Measurements from ENCODE around the gene LCE5A.

The LCE5A gene

DNA sequence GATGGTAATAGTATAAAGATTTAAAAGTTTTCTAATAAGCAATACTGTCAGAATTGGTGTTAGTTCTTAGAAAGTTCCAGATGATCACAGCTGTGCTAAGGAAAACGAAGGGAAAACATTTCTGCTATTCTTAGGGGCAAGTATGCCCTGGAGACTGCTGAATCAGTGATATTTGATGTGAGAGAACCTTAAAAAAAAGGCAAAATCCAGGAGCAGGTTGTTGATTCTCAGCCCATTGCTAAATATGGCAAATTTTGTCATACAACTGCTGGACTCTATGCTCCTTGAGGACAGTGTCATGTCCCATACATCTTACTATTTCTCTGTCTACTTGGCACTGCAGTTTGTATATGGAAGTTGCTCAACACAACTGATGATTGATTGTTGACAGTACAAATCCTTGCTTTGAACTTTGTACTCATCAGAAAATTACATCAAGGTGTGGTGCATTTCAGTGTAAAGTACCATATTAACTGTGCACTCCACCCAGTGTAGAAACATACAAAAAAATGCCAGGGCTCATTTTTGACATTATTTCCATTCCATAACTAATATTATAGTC, 14.6 kb downstream of the LCE5A start:
- no peak for ATAC-seq
- TF ChIP-seq, protein P1, sequence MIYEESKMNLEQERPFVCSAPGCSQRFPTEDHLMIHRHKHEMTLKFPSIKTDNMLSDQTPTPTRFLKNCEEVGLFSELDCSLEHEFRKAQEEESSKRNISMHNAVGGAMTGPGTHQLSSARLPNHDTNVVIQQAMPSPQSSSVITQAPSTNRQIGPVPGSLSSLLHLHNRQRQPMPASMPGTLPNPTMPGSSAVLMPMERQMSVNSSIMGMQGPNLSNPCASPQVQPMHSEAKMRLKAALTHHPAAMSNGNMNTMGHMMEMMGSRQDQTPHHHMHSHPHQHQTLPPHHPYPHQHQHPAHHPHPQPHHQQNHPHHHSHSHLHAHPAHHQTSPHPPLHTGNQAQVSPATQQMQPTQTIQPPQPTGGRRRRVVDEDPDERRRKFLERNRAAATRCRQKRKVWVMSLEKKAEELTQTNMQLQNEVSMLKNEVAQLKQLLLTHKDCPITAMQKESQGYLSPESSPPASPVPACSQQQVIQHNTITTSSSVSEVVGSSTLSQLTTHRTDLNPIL (CRISPR knock-in tag; IDR thresholded peaks at IDR 0.05; ENCODE audit: low read depth) = no peak
- TF ChIP-seq RARB (CRISPR knock-in tag; IDR thresholded peaks at IDR 0.05) (no peak), ZNF8 (CRISPR knock-in tag; IDR thresholded peaks at IDR 0.05) (no peak)
- TF ChIP-seq, protein P2, sequence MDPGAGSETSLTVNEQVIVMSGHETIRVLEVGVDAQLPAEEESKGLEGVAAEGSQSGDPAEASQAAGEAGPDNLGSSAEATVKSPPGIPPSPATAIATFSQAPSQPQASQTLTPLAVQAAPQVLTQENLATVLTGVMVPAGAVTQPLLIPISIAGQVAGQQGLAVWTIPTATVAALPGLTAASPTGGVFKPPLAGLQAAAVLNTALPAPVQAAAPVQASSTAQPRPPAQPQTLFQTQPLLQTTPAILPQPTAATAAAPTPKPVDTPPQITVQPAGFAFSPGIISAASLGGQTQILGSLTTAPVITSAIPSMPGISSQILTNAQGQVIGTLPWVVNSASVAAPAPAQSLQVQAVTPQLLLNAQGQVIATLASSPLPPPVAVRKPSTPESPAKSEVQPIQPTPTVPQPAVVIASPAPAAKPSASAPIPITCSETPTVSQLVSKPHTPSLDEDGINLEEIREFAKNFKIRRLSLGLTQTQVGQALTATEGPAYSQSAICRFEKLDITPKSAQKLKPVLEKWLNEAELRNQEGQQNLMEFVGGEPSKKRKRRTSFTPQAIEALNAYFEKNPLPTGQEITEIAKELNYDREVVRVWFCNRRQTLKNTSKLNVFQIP (CRISPR knock-in tag; IDR thresholded peaks at IDR 0.05; ENCODE audit: borderline replicate concordance, low read depth) = no peak

DNA sequence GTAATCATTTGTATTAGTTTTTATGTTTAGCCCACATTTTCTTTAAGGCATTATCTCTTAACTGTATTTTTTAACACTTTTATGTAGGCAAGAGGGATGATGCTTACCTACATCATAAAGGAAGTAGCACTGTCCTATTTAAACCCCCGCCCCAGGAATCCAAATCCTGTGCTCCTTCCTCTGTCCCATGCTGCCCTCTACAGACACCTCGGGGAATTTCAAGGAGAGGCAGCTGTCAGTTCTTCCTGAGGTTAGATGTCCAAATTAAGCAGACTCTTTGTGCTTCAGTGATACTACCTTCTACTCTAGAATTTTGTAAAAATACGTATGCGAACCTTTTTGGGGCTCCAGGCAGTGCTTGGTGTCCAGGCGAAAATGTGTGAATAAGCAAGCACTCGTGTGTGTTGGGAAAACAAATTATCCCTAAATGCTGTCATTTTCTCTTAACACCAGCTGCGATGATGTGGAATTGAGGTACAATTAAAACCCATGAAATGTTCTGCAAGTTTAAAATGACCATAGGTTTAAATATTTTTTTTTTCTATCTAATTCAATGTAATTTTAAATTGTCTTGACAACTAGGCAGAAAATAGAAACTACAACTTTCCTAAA, 22.8 kb downstream of the LCE5A start:
- TF ChIP-seq TCF4 (CRISPR knock-in tag; IDR thresholded peaks at IDR 0.05; ENCODE audit: borderline replicate concordance) (no peak), ZFP3 (CRISPR knock-in tag; IDR thresholded peaks at IDR 0.05) (no peak), TOX (CRISPR knock-in tag; IDR thresholded peaks at IDR 0.05; ENCODE audit: borderline replicate concordance) (no peak), GLIS3 (CRISPR knock-in tag; IDR thresholded peaks at IDR 0.05) (no peak)
- ATAC-seq = peak; percentile 90

DNA sequence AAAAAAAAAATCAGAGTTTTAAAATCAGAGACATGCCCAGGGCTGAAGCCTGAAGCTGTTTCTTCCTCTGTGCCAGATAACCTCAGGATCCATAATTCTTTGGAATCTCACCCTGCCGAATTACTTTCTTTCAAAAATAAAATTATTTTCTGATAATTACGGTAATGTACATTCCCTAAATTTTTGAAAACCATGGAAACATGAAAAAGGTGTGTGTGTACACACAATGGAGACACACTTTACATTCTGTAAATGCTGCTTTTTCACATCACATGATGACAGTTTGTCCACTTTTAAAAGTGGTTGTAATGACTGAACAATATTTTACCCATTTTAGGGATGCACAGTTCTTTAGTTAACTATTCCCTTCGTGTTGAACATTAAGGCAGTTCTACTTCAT, 25.2 kb downstream of the LCE5A start:
- no peak for ATAC-seq
- TF ChIP-seq, protein P1 (CRISPR knock-in tag; IDR thresholded peaks at IDR 0.05; ENCODE audit: low read depth) = no peak
- no peak for TF ChIP-seq ARNTL (CRISPR knock-in tag; IDR thresholded peaks at IDR 0.05; ENCODE audit: borderline replicate concordance, low read depth)
- TF ChIP-seq RARB (CRISPR knock-in tag; IDR thresholded peaks at IDR 0.05) = no peak
- TF ChIP-seq OSR1 (CRISPR knock-in tag; IDR thresholded peaks at IDR 0.05) = no peak

DNA sequence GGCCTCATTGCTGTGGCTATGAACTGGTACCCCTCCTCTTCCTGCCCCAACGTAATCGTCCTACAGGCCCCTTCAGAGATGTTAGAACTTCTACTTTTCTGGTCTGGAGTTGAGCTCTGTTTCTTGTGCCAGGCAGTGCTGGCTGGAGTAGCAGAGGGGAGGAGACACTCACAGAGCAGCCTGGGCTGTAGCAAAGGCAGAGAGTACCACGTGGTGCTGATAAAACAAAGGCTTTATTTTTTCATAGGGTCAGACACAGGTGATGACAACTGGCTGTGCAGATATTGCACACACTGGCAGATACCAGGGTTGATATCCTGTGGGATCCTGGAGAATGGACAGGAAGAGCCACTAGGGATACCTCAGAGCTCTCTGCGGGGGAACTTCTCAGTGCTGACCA, 26.9 kb downstream of the LCE5A start:
- TF ChIP-seq, protein P3, sequence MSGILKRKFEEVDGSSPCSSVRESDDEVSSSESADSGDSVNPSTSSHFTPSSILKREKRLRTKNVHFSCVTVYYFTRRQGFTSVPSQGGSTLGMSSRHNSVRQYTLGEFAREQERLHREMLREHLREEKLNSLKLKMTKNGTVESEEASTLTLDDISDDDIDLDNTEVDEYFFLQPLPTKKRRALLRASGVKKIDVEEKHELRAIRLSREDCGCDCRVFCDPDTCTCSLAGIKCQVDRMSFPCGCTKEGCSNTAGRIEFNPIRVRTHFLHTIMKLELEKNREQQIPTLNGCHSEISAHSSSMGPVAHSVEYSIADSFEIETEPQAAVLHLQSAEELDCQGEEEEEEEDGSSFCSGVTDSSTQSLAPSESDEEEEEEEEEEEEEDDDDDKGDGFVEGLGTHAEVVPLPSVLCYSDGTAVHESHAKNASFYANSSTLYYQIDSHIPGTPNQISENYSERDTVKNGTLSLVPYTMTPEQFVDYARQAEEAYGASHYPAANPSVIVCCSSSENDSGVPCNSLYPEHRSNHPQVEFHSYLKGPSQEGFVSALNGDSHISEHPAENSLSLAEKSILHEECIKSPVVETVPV (CRISPR knock-in tag; IDR thresholded peaks at IDR 0.05) = no peak
- TF ChIP-seq ARNTL (CRISPR knock-in tag; IDR thresholded peaks at IDR 0.05; ENCODE audit: borderline replicate concordance, low read depth) = no peak
- TF ChIP-seq, protein P4, sequence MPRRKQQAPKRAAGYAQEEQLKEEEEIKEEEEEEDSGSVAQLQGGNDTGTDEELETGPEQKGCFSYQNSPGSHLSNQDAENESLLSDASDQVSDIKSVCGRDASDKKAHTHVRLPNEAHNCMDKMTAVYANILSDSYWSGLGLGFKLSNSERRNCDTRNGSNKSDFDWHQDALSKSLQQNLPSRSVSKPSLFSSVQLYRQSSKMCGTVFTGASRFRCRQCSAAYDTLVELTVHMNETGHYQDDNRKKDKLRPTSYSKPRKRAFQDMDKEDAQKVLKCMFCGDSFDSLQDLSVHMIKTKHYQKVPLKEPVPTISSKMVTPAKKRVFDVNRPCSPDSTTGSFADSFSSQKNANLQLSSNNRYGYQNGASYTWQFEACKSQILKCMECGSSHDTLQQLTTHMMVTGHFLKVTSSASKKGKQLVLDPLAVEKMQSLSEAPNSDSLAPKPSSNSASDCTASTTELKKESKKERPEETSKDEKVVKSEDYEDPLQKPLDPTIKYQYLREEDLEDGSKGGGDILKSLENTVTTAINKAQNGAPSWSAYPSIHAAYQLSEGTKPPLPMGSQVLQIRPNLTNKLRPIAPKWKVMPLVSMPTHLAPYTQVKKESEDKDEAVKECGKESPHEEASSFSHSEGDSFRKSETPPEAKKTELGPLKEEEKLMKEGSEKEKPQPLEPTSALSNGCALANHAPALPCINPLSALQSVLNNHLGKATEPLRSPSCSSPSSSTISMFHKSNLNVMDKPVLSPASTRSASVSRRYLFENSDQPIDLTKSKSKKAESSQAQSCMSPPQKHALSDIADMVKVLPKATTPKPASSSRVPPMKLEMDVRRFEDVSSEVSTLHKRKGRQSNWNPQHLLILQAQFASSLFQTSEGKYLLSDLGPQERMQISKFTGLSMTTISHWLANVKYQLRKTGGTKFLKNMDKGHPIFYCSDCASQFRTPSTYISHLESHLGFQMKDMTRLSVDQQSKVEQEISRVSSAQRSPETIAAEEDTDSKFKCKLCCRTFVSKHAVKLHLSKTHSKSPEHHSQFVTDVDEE (CRISPR knock-in tag; IDR thresholded peaks at IDR 0.05) = no peak
- no peak for TF ChIP-seq CSDC2 (CRISPR knock-in tag; IDR thresholded peaks at IDR 0.05)
- no peak for TF ChIP-seq ZC3H10 (CRISPR knock-in tag; IDR thresholded peaks at IDR 0.05)
- TF ChIP-seq, protein P2 (CRISPR knock-in tag; IDR thresholded peaks at IDR 0.05; ENCODE audit: borderline replicate concordance, low read depth) = no peak
- TF ChIP-seq PPARA (CRISPR knock-in tag; IDR thresholded peaks at IDR 0.05; ENCODE audit: borderline replicate concordance) = no peak
- TF ChIP-seq RARB (CRISPR knock-in tag; IDR thresholded peaks at IDR 0.05) = no peak
- no peak for TF ChIP-seq GLIS3 (CRISPR knock-in tag; IDR thresholded peaks at IDR 0.05)
- TF ChIP-seq ZNF8 (CRISPR knock-in tag; IDR thresholded peaks at IDR 0.05) = no peak
- no peak for TF ChIP-seq SNAI2 (CRISPR knock-in tag; IDR thresholded peaks at IDR 0.05)
- ATAC-seq = no peak

All from SK-N-SH treated with all-trans-retinoic acid at 6 μM for 48 hours (cell line).